Hepatocyte (in vitro differentiated cells): ENCODE measurements around the gene ZNRF3. TPM values are rescaled to one million over a fixed set of nuclear protein-coding genes. Genes with fewer than 3 reads are reported as not detected.

Experiments
- DNase-seq: peaks from one replicate; pipeline ENCODE4 v3.0.0-alpha.2; 2016; ENCODE audit warnings: low spot score
- H2AFZ ChIP-seq: fragments of 200-600 bp; sonication (generic); 2 replicates; pipeline ENCODE4 v1.6.0; 2016; ENCODE audit warnings: antibody characterized with exemption, mild to moderate bottlenecking
- H3K27ac ChIP-seq: fragments of 200-600 bp; sonication (generic); 2 replicates; pipeline ENCODE4 v1.5.1; 2016; ENCODE audit warnings: mild to moderate bottlenecking
- H3K27me3 ChIP-seq: fragments of 200-600 bp; sonication (generic); 2 replicates; pipeline ENCODE4 v1.6.1; 2016
- H3K36me3 ChIP-seq: fragments of 200-600 bp; sonication (generic); replicated peaks from 2 replicates; pipeline ENCODE4 v1.5.1; 2016; ENCODE audit warnings: low read depth; ENCODE audit not compliant: insufficient read depth
- H3K4me1 ChIP-seq: fragments of 200-600 bp; sonication (generic); 2 replicates; pipeline ENCODE4 v1.5.1; 2016; ENCODE audit warnings: mild to moderate bottlenecking, moderate library complexity; ENCODE audit not compliant: insufficient read depth
- H3K4me2 ChIP-seq: fragments of 200-600 bp; sonication (generic); 2 replicates; pipeline ENCODE4 v1.6.0; 2016
- H3K4me3 ChIP-seq: fragments of 200-600 bp; sonication (generic); 2 replicates; pipeline ENCODE4 v1.5.1; 2016; ENCODE audit warnings: mild to moderate bottlenecking
- H3K79me2 ChIP-seq: fragments of 200-600 bp; sonication (generic); 2 replicates; pipeline ENCODE4 v1.6.0; 2017; ENCODE audit warnings: mild to moderate bottlenecking
- H3K9me2 ChIP-seq: fragments of 200-600 bp; sonication (generic); replicated peaks from 2 replicates; pipeline ENCODE4 v1.6.0; 2017; ENCODE audit warnings: mild to moderate bottlenecking; ENCODE audit not compliant: insufficient read depth
- H3K9me3 ChIP-seq: fragments of 200-600 bp; sonication (generic); 2 replicates; pipeline ENCODE4 v1.5.1; 2016; ENCODE audit warnings: low read depth, mild to moderate bottlenecking
- H4K20me1 ChIP-seq: fragments of 200-600 bp; sonication (generic); 2 replicates; pipeline ENCODE4 v1.6.0; 2016; ENCODE audit warnings: mild to moderate bottlenecking; ENCODE audit not compliant: insufficient read depth, poor library complexity, severe bottlenecking
- CTCF ChIP-seq: fragments of 200-600 bp; sonication (generic); IDR thresholded peaks from 2 replicates; pipeline ENCODE4 v1.5.1; 2016; ENCODE audit warnings: antibody characterized with exemption, mild to moderate bottlenecking; ENCODE audit not compliant: poor library complexity
- EZH2 ChIP-seq: fragments of 200-600 bp; sonication (generic); IDR thresholded peaks from 2 replicates; pipeline ENCODE4 v1.6.1; 2016; ENCODE audit warnings: antibody characterized with exemption, mild to moderate bottlenecking, borderline replicate concordance
- EZH2phosphoT487 ChIP-seq: fragments of 200-600 bp; sonication (generic); IDR thresholded peaks from one replicate; pipeline ENCODE4 v1.6.1; 2018; ENCODE audit warnings: antibody characterized with exemption, mild to moderate bottlenecking, low read depth, moderate library complexity; ENCODE audit not compliant: unreplicated experiment, severe bottlenecking
- WGBS: methylation state at CpG from one replicate; pipeline ENCODE4 v1.1.6; 2016; ENCODE audit warnings: low lambda C conversion rate; ENCODE audit errors: missing lambda C conversion rate; 5-methylcytosine and 5-hydroxymethylcytosine counted together
- polyA plus RNA-seq: library from polyadenylated mRNA; unstranded; fragments of >200 nt; fragmentation: Nextera tagmentation; extraction: Ambion mirVana; gene quantifications from 2 replicates; pipeline ENCODE4 v1.2.1, GENCODE V29; 2016
- total RNA-seq: library from RNA; depleted of rRNA; stranded (reverse); fragments of >200 nt; gene quantifications from 2 replicates; pipeline ENCODE4 v1.2.3, GENCODE V29; 2014

ZNRF3 gene
- total and polyA plus RNA-seq, 2 experiments from 2014 or later, result 8.9 to 14.7 TPM

- peaks cover 2% of the 10 kb centered on the region for H4K20me1 ChIP-seq
- H3K79me2 ChIP-seq, result peaks cover 67% of the 10 kb centered on the region
- no peak overlapping the region for H3K27ac ChIP-seq
- TF ChIP-seq EZH2phosphoT487, result no peak
- no peak for TF ChIP-seq EZH2
- no peak for TF ChIP-seq CTCF
- H3K4me3 ChIP-seq, result no peak overlapping the region
- H3K4me2 ChIP-seq, result no peak overlapping the region
- no peaks in the 10 kb centered on the region for H3K36me3 ChIP-seq
- H3K9me2 ChIP-seq, result no peaks in the 10 kb centered on the region
- WGBS, result 85% methylated on average over 3 of the region's 3 CpGs
- no peaks in the 10 kb centered on the region for H3K9me3 ChIP-seq
- H2AFZ ChIP-seq, result no peak overlapping the region
- H3K27me3 ChIP-seq, result no peaks in the 10 kb centered on the region
- H3K4me1 ChIP-seq, result peaks cover 17% of the 10 kb centered on the region
- DNase-seq, result no peak
Observed at GRCh38 chr22:28973352-28973751, 90.0 kb downstream of the ZNRF3 start.

GRCh38 chr22:28977060-28977459, 93.7 kb downstream of the ZNRF3 start:
- H3K4me2 ChIP-seq, result peak overlapping the region; percentile 54
- peak overlapping the region; percentile 6 for H3K27ac ChIP-seq
- H3K4me1 ChIP-seq, result peaks cover 21% of the 10 kb centered on the region
- peaks cover 2% of the 10 kb centered on the region for H4K20me1 ChIP-seq
- TF ChIP-seq EZH2 (no peak), EZH2phosphoT487 (no peak), CTCF (no peak)
- no peaks in the 10 kb centered on the region for H3K9me2 ChIP-seq
- H2AFZ ChIP-seq, result no peak overlapping the region
- no peaks in the 10 kb centered on the region for H3K9me3 ChIP-seq
- WGBS, result 68% methylated on average over 4 of the region's 4 CpGs
- no peaks in the 10 kb centered on the region for H3K27me3 ChIP-seq
- DNase-seq, result no peak
- peaks cover 78% of the 10 kb centered on the region for H3K79me2 ChIP-seq
- no peaks in the 10 kb centered on the region for H3K36me3 ChIP-seq
- no peak overlapping the region for H3K4me3 ChIP-seq

GRCh38 chr22:28977481-28977971, 94.2 kb downstream of the ZNRF3 start:
- H4K20me1 ChIP-seq, result peaks cover 2% of the 10 kb centered on the region
- H3K36me3 ChIP-seq, result no peaks in the 10 kb centered on the region
- peak overlapping the region; percentile 13 for H3K27ac ChIP-seq
- peaks cover 22% of the 10 kb centered on the region for H3K4me1 ChIP-seq
- no peak overlapping the region for H2AFZ ChIP-seq
- H3K9me2 ChIP-seq, result no peaks in the 10 kb centered on the region
- H3K27me3 ChIP-seq, result no peaks in the 10 kb centered on the region
- H3K4me2 ChIP-seq, result peak overlapping the region; percentile 54
- WGBS, result 41% methylated on average over 5 of the region's 5 CpGs
- no peaks in the 10 kb centered on the region for H3K9me3 ChIP-seq
- H3K79me2 ChIP-seq, result peaks cover 73% of the 10 kb centered on the region
- no peak for DNase-seq
- no peak overlapping the region for H3K4me3 ChIP-seq
- TF ChIP-seq EZH2phosphoT487 (no peak), CTCF (no peak), EZH2 (no peak)
